ENCODE data around the gene ADCY5. TPM values are rescaled to one million over a fixed set of nuclear protein-coding genes. Genes with fewer than 3 reads are reported as not detected.

The ADCY5 gene
- total RNA-seq, 2 donors from 2014 or later, result 105 to 163 TPM

GRCh38 chr3:123479891-123480290, 31.0 kb upstream of the ADCY5 start:
- no peak for TF ChIP-seq CTCF (IDR thresholded peaks at IDR 0.05)
- H3K4me3 ChIP-seq, result no peak overlapping the region
- H3K9me3 ChIP-seq, result no peaks in the 10 kb centered on the region
- H3K36me3 ChIP-seq, result no peaks in the 10 kb centered on the region
- no peak overlapping the region for H3K27ac ChIP-seq
- no peaks in the 10 kb centered on the region for H3K27me3 ChIP-seq
- no peaks in the 10 kb centered on the region for H3K4me1 ChIP-seq
- no peak for DNase-seq (ENCODE audit: low spot score)

- Histone ChIP-seq H3K4me1 (no peaks in the 10 kb centered on the region), H3K4me3 (no peak overlapping the region), H3K36me3 (no peaks in the 10 kb centered on the region), H3K9me3 (no peaks in the 10 kb centered on the region), H3K27me3 (no peaks in the 10 kb centered on the region), H3K27ac (no peak overlapping the region)
- DNase-seq (ENCODE audit: low spot score), result no peak
- no peak for TF ChIP-seq CTCF (IDR thresholded peaks at IDR 0.05)
These were observed 29.4 kb upstream of the ADCY5 start for GRCh38 chr3:123478314-123478713.

DNA sequence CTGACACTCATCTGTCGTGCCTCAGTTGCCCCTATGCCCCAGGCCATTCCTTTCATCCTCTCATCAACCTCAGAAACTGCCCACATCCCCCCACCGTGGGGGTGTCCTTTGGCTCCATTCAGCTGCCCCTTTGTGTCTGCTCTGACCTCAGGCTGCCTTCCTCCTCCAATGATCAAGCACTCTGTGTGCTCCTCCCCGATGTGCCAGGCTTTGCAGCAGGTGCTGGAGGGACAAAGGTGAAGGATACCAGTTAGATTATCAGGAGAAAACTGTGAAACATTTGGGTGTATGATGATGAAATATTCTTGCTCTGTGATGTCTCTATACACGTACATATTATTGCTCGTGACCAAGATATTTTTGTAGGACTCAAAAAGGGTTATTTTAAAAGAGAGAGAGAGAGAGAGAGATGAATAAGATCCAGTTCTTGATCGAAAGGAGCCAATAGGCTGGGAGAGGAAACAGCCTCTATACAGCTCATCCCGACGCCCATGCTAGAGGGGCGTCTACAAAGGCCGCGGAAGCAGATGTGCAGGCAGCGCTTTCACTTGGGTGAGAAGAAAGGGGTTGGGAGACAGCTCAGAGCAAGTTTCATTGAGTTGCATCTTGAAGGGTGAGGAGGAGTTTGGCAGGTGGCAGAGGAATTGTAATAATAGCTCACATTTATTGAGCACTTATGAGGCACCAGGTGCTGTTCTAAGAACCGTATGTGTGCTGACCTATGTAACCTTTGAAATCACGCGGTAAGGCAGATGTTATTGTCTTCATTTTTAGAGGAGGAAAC, 28.3 kb upstream of the ADCY5 start:
- H3K4me1 ChIP-seq, result no peaks in the 10 kb centered on the region
- no peak for TF ChIP-seq CTCF (IDR thresholded peaks at IDR 0.05)
- H3K9me3 ChIP-seq, result no peaks in the 10 kb centered on the region
- no peak overlapping the region for H3K27ac ChIP-seq
- H3K27me3 ChIP-seq, result no peaks in the 10 kb centered on the region
- H3K36me3 ChIP-seq, result no peaks in the 10 kb centered on the region
- no peak overlapping the region for H3K4me3 ChIP-seq
- no peak for DNase-seq (ENCODE audit: low spot score)

GRCh38 chr3:123475786-123476185, 26.9 kb upstream of the ADCY5 start:
- no peak overlapping the region for H3K4me3 ChIP-seq
- no peaks in the 10 kb centered on the region for H3K9me3 ChIP-seq
- H3K27ac ChIP-seq, result no peak overlapping the region
- H3K27me3 ChIP-seq, result no peaks in the 10 kb centered on the region
- H3K4me1 ChIP-seq, result no peaks in the 10 kb centered on the region
- TF ChIP-seq CTCF (IDR thresholded peaks at IDR 0.05), result no peak
- no peak for DNase-seq (ENCODE audit: low spot score)
- H3K36me3 ChIP-seq, result no peaks in the 10 kb centered on the region

DNA sequence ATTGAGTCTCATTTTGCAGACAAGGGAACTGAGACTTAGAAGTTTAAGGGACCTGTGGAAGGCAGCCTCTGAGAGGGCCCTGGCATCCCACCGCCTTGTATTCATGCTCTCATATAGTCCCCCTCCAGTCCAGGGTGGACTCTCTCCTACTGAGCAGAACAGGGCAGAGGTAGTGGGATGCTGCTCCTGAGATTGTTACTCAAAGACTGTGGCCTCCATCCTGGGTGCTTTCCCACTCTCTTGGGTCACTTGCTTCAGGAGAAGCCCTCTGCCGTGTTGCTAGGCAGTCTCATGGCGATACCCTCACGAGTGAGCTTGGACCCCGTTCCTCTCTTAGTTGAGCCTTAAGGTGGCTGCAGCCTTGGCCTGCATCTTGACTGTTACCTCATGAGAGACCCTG, 22.2 kb upstream of the ADCY5 start:
- DNase-seq (ENCODE audit: low spot score), result no peak
- Histone ChIP-seq H3K9me3 (no peaks in the 10 kb centered on the region), H3K4me3 (no peak overlapping the region), H3K36me3 (no peaks in the 10 kb centered on the region), H3K27me3 (no peaks in the 10 kb centered on the region), H3K4me1 (no peaks in the 10 kb centered on the region), H3K27ac (no peak overlapping the region)
- TF ChIP-seq CTCF (IDR thresholded peaks at IDR 0.05), result no peak

All from right atrium auricular region (tissue), 2 donors.